Non-pigmented ciliary epithelial cell (primary cell): ENCODE data around the gene TIAM1.

Experiments used
- DNase-seq: peaks from one replicate; pipeline ENCODE4 v3.0.0-alpha.2; 2010; ENCODE audit warnings: low read depth

TIAM1 gene

DNA sequence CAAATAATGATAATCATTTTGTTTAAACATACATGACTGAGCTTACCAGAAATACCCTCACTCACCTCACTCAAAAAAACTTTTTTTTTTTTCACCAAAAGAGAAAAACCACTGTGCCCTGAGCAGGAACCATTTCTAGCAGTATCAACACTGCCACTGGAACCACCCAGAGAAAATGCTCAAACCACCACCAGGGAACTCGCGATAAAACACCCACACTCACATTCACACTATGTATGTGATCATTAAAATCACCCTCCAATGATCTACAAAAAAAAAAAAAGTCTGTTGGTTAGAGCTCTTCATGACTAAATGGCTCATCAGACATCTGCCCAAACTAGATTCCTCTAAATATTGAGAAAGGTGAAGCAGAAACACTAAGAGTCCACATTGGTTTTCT is 11.5 kb downstream of the TIAM1 start:
- DNase-seq, result no peak

DNA sequence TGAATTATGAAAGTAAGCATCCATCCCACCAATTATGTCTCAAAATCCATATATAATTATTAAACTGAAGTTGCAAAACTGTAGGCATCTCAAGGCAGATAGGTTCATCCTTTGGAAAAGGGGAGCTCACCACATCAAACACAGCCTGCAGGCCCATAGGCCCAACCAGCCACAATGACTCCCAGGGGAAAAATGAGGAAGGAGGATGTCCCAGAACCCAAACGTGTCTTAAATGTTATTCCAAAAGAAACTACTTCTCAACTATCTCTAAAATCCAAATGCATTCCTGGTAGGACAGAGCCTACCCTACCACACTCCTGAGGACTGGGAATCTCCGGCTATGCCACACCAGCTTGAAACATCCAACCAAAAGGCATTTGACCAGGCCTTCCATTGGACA is 12.8 kb downstream of the TIAM1 start:
- no peak for DNase-seq

DNA sequence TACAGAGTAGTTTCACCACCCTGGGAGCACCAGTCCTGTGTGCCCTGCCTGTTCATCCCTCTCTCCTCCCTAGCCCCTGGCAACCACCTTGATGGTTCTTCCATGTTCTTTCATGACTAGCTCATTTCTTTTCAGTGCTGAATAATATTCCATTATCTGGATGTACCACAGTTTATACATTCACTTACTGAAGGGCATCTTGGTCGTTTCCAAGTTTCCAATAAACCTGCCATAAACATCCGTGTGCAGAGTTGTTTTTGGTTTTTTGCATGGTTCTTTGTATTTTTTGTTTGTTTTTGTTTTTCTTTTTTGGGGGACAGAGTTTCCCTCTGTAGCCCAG is 13.9 kb downstream of the TIAM1 start:
- DNase-seq, result no peak

DNA sequence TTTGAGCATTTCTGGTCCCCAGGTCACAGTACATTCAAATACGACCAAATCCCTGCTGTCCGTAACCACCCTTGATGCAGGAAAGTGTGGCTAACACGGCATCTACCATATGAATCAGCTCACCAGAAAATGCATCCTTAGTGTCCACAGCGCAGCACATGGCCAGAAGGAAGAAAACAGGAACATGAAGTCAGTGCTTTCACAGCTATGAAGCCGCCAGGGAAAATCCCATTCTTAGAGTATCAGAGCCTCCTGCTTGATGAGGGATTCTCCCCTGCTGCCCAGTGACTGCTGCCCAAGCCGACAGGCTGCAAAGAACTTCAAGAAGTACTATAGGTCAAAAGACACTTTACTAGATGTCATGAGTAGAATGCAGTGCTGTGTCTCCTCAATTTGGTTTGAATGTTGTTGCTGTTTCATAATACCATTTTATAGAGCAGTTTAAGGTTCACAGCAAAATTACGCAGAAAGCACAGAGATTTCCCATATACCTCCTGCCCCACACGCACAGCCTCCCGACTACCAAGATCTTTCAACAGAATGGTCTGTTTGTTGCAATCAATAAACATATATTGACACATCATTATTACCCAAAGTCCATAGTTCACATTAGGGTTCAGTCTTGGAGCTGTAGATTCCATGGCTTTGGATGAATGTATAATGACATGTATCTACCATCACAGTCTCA is 14.5 kb downstream of the TIAM1 start:
- DNase-seq, result no peak

DNA sequence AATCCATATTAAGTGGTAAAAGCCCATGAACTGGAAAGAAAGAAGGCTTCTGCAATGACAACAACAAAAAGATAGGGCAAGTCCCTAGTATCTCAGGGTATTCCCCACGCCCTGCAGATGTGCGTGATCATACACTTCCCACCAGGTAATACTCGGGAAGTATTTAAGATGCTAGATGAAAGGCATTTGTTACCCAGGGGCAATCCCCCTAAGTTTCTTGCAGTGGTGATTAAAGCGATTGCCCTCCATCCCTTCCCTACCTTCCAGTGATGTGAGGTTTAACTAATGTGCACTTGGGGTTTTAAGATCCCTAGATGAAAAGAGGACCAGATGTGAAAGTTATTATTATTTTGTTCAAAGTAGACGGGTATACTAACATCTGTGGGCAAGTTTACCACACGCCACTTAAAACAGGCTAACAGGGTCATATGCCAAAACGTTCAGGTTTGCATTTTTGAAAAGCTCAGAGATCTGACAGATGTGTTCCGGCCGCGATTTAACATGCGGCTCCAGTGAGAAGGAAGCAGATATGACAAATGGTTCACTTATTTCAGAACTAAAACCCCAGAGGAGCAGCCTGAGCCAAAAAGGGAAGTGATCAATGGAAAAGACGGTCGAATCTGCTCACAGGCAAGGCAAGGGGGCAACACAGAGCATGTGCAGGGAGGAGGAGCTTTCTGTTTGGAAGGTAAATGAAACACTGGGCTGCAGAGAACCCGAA is 17.4 kb downstream of the TIAM1 start:
- DNase-seq, result no peak

DNA sequence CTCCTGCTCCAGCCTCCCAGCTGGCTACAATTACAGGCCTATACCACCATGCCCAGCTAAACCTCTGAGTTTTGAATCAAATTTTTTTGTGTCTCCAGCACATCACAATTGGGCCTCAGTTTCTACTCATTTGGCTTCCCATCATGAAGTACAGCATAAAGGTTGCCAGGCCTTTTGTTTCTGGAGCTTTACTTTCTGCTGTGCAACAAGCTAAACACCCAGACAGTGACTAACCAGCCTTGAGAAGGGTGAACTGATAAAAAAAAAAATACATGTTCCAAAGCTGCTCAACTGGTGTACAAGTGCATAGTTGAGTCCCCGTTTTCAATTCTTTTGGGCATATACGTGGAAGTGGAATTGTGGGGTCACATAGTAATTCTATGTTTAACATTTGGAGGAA is 25.1 kb downstream of the TIAM1 start:
- no peak for DNase-seq

DNA sequence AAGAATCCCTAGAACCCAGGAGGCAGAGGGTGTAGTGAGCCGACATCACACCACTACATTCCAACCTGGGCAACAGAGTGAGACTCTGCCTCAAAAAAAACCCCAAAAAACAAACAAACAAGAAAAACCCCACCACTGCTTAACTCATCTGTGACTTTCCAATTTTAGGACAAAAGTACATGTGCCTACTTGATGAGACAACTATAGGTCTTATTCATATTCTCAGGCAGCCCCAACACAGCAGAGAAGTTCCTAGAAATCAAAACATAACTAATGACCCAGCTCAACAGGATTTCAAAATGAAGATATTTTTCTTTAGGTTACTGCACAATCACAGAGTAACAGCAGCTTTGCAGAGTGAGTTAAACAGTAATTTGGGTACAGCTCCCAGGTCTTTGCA is 26.4 kb downstream of the TIAM1 start:
- DNase-seq, result no peak

DNA sequence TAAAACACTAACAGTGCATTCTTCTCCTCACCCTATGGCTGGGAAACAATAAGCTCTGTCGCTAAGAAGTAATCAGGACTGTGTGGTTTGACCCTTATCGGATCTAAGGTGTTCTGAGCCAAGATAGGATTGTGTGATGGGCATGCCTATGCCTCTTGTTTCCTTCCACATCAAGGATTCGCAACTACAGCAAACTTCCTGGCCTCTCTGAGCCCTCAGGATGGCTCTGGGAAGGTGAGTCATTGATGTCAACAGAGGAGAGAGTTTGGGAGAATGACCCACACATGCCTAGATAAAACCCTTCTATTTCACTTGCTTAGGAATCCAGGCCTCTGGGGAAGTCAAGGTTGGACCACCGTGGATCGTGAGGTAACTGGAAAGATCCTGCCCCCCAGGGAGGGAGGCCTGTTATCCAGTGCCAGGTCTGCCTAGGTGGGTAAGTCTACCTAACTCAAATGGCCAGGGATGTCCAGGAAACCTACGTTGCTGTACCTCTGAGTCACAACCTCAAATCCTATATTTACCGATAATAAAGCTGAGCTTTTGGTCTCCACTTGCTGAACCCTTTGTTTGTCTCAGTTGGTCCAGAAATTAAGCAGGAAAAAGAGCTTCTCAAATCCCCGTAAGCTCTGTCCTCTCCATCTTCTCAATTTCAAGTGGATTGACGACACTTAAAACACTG is 27.4 kb downstream of the TIAM1 start:
- peak; percentile 32 for DNase-seq

DNA sequence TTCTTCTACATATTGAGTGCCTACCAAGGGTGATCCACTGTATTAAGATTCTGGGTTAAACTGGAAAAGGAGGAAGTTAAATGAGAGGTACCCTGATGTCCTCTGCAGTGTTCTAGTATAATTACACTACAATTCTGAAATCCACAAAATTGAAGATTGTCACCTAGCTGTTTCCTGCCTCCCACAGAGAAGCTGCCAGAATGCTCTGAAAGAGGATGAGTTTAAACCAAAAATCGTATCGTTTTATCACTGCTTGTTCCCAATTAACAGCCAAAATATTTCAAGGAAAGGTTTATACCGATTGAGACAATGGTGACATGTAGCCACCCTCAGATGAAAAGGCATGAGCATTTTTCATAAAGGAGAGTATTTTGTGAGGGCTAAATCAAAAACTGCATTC is 28.0 kb downstream of the TIAM1 start:
- no peak for DNase-seq

DNA sequence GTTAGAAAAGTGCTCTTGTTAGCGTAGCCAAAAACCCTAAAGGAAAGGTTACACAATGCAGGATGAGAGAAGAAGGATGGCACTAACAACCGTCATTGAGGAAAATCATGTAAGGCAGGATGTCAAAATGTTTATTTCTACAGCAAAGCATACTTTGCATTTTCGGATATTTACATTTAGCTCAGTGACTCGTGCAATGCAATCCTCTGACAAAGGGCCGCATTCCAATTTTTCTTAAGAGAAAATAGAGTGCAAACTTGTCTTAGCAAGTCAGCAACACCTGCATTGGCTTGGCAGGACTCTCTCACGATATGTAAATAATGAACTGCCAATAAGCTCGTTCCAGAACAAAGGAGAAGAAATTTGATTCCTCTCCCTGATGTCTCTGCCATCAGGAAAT is 33.3 kb downstream of the TIAM1 start:
- no peak for DNase-seq

DNA sequence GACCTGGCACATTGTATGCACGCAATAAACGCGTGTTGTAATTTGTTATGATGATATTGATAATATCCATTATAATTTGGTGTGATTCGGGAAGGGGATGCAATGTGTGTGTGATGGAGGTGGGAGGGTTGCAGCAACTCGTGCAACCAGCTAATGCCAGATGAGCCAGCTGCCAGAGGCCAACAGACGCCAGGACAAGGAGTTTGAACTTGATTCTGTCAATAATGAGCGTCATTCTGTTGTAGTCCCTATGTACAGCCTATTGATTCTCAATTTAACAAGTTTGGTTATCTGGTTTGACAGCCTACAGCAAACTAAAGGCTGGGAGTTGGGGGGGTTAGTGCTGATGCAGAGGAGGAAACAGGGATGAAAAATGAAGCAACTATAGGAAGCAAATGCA is 35.5 kb downstream of the TIAM1 start:
- no peak for DNase-seq

DNA sequence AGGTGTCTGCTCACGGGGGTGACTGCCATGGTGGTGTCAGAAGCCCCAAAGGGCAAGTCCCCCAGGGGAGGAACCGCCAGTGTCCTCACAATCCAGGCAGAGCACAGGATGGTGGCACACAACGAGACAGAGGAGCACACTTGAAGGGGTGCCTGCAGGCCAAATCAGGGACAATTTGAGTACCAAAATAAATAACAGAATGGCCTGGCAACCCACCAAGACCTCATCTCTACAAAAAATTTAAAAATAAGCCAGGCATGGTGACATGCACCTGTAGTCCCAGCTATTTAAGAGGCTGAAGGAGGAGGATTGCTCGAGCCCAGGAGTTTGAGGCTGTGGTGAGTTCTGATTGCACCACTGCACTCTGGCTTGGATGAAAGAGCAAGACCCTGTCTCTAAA is 38.2 kb downstream of the TIAM1 start:
- DNase-seq, result no peak

DNA sequence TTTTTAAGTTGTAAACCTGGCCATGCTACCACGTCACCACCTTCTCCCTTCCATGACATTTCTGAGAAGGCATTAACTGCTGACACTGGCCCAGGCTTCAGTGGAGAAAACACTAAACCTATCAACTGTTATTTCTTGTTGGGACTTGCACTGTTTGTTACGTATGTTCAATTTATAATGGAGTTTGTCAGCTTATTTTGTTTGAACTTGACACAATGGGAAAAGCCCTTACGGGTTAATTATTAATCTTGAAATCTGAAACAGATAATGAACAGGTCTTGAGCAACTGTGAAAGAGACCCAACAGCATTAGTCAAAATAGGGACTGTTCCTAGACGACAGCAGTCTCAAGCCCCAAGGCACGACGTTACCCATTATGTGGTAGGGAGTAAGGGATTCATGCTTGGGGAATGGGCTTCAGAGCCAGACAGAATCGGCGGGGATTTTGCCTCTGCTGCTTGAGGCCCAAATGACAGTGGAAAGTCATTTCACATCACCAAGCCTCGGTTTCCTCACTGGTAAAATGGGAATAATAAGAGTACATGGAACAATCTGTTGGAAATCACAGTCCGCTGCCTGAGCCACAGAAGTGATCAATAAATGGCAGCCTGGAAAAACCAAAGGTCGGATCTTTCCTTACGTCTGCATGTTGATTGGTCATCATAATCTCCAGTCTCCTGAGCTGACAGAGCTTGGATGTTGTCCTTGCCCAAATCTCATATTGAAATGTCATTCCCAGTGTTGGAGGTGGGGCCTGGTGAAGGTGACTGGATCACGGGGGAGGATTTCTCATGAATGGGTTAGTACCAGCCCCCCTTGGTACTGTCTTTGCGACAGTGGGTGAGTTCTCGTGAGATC is 44.5 kb downstream of the TIAM1 start:
- DNase-seq, result no peak

DNA sequence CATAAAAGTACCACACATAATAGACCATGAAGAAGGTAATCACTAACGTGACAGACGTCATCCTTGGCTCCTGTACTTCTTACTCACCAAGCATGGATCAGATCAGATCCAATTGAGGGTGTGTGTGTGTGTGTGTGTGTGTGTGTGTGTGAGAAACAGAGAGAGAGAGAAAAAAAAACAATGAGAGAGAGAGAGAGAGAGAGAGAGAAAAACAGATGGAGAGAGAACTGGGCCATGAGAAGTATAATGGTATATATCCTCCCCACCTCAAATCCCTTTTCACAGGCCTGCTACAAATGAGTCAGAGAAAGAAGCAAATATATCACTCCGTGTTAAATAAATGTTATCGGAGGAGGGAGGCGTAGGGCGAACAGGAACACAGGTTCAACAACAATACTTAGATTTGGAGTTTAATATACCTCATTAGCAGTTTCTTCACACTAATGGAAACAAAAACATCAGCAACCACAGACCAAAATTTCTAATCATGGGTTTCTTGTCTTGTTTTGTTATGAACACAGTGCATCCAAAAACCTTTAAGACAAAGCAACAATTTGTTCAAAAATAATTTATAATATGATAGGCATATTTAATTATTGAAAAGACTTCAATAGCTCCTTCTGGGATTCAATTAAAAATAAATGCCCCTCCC is 45.3 kb downstream of the TIAM1 start:
- DNase-seq, result no peak

DNA sequence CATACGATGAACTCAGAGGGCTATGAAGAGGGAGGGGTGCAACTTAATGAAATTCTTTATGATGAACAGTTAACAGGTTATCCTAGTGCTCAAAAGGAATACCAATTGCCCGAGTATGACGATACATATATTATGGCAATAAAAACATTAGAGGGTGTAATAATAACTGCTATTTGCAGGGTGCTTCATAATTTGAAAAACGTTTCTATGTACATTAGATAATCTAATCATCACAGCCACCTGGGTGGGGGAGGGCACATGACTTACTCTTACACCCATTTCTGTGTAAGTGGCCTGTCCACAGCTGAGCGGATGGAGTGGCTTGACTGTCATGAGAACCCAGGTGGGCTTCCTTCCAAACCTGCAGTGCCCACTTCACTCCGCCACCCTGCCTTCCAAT is 46.3 kb downstream of the TIAM1 start:
- DNase-seq, result no peak

DNA sequence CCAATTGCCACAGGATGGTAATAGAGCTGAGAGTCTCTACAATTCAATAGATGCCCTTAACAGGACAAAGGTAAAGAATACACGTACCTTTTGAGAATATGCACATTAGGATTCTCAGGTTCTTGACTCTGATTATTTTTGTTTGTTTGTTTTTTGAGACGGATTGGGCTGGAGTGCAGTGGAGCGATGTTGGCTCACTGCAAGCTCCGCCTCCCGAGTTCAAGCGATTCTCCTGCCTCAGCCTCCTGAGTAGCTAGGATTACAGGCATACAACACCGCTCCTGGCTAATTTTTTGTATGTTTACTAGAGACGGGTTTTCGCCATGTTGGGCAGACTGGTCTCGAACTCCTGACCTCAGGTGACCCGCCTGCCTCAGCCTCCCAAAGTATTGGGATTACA is 48.4 kb downstream of the TIAM1 start:
- DNase-seq, result no peak

DNA sequence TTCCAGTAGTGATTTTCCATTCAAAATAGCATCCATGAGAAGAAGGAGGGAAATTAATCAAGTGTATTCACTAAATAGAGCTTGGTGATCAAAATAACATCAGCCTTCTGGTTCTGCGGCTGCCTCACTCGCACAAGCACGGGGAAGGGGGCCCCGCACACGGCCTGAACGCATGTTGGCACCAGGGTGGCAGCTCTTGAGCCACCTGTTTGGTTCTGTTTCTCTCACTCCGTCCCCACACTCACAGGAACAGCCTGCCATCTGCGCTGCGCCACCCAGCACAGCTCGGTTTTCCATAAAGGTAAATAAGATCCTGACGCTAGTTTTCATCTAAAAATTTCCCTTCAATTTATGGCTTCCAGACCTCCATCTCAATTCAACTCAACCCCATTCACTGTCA is 49.4 kb downstream of the TIAM1 start:
- no peak for DNase-seq

DNA sequence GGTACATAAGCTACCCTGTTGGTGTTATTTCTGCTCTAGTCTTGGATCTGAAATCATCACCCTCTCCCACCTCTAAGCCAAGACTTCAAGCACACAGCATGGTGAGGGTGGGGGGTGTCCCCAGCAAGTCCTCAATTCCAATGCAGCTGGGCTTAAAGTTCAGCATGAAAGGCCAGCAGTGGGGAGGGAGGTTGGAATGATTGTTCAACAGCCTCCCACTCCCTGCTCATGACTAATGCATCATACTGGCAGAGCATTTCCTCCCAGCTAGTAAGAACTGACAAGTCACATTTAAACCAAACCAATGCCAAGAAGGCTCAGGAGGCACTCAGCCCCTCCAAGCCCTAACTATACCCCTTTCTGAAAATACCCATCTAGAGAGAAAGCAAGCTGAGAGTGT is 50.1 kb downstream of the TIAM1 start:
- DNase-seq, result peak; percentile 93

DNA sequence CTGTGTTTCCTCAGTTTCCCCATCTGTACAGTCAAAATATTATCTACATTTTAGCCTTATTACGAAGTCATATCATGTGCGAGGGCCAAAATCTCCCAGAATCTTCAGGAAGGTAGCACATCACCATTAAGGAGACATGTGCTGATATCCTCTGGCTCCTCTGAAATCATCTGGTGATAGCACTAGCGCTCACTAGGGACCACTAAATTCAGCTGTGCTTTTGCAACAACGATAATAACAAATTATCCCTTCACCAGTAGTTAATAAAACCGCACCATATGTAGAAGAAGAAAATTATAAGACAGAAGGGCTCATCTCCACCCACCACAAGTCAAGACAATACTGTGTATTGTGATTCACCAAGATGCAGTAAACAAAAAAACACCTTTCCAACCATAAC is 53.3 kb downstream of the TIAM1 start:
- DNase-seq, result no peak

DNA sequence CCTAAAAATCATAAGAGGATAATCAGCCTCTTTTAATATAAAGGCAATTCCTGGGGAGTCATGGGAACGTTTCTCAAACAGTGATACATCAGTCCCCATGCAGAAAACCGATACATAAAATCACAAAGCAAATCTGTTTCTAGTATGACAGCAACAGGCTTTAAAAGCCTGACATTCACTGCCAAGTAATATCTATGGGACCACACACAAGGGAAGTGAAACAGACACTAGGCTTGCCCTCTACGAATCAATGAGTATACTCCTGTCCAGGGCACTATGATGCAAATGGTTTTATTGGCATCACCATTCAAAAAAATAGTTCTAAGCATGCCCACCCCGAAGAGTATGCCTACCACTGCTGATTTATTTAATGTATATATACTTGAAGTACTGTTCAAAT is 54.4 kb downstream of the TIAM1 start:
- DNase-seq, result no peak

DNA sequence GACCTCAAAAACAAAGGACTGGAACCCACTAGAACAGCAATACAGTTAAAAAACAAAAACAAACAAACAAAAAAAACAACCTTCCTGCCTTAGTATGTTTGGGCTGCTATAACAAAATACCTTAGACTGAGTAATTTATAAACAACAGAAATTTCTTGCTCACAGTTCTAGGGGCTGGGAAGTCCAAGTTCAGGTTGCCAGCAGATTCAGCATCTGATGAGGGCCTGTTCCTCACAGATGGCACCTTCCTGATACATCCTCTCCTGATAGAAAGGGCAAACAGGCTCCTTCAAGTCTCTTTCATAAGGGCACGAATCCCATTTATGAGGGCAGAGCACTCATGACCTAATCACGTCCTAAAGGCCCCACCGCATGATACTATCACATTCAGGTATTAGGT is 55.9 kb downstream of the TIAM1 start:
- no peak for DNase-seq

DNA sequence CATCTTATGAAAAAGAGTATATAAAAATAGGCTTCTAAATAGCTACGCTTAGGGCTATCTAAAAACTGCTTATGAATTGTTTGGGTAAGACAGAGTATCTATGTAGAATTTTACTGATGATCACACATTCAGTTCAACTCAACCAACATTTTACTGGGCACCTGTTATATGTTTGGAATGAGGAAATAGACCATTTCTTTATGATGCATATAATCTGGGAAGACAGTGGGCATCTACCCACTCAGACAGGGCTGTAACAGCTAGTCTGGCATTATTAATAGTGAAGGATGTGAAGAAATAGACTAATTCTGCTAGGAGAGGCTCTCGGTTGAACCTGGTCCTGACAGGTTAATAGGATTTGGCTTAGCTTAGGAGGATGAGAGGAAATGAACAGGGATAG is 56.9 kb downstream of the TIAM1 start:
- DNase-seq, result no peak
